ENCODE results near the gene FXYD5.
"Not testable (repeated sequence)": the region's sequence is repeated elsewhere in the genome, so short reads cannot be mapped to it uniquely, and the experiment has no call there.

Gene FXYD5

GRCh38 chr19:35138305-35138892 is 16.1 kb upstream of the FXYD5 start, which contains the start of gene FXYD1:
Gene FXYD1, plus strand, starts transcription at chr19:35138824. Its CDS starts 1,256 bp downstream, at chr19:35140080.
- no peak for FAIRE-seq

- FAIRE-seq = no peak
These were observed 14.2 kb upstream of the FXYD5 start for GRCh38 chr19:35140207-35140961.

GRCh38 chr19:35140962-35141836 is 13.3 kb upstream of the FXYD5 start:
- FAIRE-seq = no peak

- no peak for FAIRE-seq
These were observed 12.5 kb upstream of the FXYD5 start for GRCh38 chr19:35141837-35142605.

GRCh38 chr19:35142606-35143230 is 11.8 kb upstream of the FXYD5 start:
- FAIRE-seq = no peak

GRCh38 chr19:35143231-35143715 is 11.3 kb upstream of the FXYD5 start, which contains the start of gene FXYD7:
Gene FXYD7, plus strand, starts transcription at chr19:35143255. Its CDS starts 79 bp downstream, at chr19:35143334.
- FAIRE-seq = no peak

- no peak for FAIRE-seq
These were observed 10.7 kb upstream of the FXYD5 start for GRCh38 chr19:35143818-35144217.

GRCh38 chr19:35144259-35144599 is 10.3 kb upstream of the FXYD5 start:
- no peak for FAIRE-seq

GRCh38 chr19:35144600-35145436 is 9.7 kb upstream of the FXYD5 start:
- no peak for FAIRE-seq

- FAIRE-seq = no peak
These were observed 7.6 kb upstream of the FXYD5 start for GRCh38 chr19:35146746-35147459.

- FAIRE-seq = no peak
These were observed 5.1 kb upstream of the FXYD5 start for GRCh38 chr19:35149463-35149862.

- FAIRE-seq = no peak
These were observed 4.1 kb upstream of the FXYD5 start for GRCh38 chr19:35150445-35150844.

GRCh38 chr19:35151273-35152065 is 3.1 kb upstream of the FXYD5 start:
- no peak for FAIRE-seq

- FAIRE-seq = not testable (repeated sequence)
These were observed 1.4 kb upstream of the FXYD5 start for GRCh38 chr19:35153129-35153522.

- FAIRE-seq = no peak
These were observed 622 bp upstream of the FXYD5 start for GRCh38 chr19:35153701-35154524.

- FAIRE-seq = no peak
These were observed 906 bp downstream of the FXYD5 start for GRCh38 chr19:35155441-35155840.

GRCh38 chr19:35155981-35156672 is 1.6 kb downstream of the FXYD5 start:
- FAIRE-seq = no peak

GRCh38 chr19:35156673-35157014 is 2.1 kb downstream of the FXYD5 start:
- FAIRE-seq = no peak

Data from endometrium (tissue), 2 donors.